CD4-positive, alpha-beta T cell (primary cell): ENCODE measurements around the gene SLCO2A1. TPM values are rescaled to one million over a fixed set of nuclear protein-coding genes. Genes with fewer than 3 reads are reported as not detected.

Source experiments
- ATAC-seq: fragments of 200-7000 bp; cut with Tn5 transposase; one replicate; pipeline ENCODE4 v1.10.0; 2022; ENCODE audit warnings: mild to moderate bottlenecking; ENCODE audit not compliant: poor library complexity
- CTCF ChIA-PET: fragments of 350-600 bp; sonication (Branson Sonifier 250); formaldehyde crosslinking; loops from one replicate; lab custom pipeline; 2021; ENCODE audit warnings: antibody characterized with exemption, inconsistent platforms; lab: Charles Lee
- POLR2A ChIA-PET: fragments of 350-600 bp; sonication (Branson Sonifier 250); formaldehyde crosslinking; loops from one replicate; lab custom pipeline; 2021; ENCODE audit warnings: antibody characterized with exemption, inconsistent platforms; lab: Charles Lee
- DNase-seq, 14 experiments: peaks; one replicate each; pipeline ENCODE4 v3.0.0-alpha.2; 2013 to 2020; ENCODE audit warnings: mixed read lengths in 2 of 14
- H3K27ac ChIP-seq, 2 donors: one replicate each; pipeline versions ENCODE4 v1.5.1 to v1.7.0; 2013; ENCODE audit warnings: low read length in 2 of 2, low read depth in 1 of 2, mild to moderate bottlenecking in 1 of 2
- H3K27me3 ChIP-seq, 2 experiments: 1 replicate in 1 of 2; 2 replicates in 1 of 2; pipeline versions ENCODE4 v1.6.1 to v1.7.0; 2013; ENCODE audit warnings: low read length in 2 of 2, control low read depth in 1 of 2, mild to moderate bottlenecking in 1 of 2, moderate library complexity in 1 of 2; ENCODE audit not compliant: insufficient read depth in 2 of 2, control insufficient read depth in 1 of 2
- H3K36me3 ChIP-seq: one replicate; pipeline ENCODE4 v1.6.1; 2013; ENCODE audit warnings: low read length, control low read depth; ENCODE audit not compliant: insufficient read depth
- H3K4me1 ChIP-seq: one replicate; pipeline ENCODE4 v1.6.1; 2013; ENCODE audit warnings: low read length, control low read depth; ENCODE audit not compliant: insufficient read depth
- H3K4me3 ChIP-seq: one replicate; pipeline ENCODE4 v1.5.1; 2013; ENCODE audit warnings: mild to moderate bottlenecking, low read length, moderate library complexity
- H3K9me3 ChIP-seq, 2 experiments: 1 replicate in 1 of 2; 2 replicates in 1 of 2; pipeline versions ENCODE4 v1.6.1 to v1.7.0; 2013; ENCODE audit warnings: low read length in 2 of 2, mild to moderate bottlenecking in 2 of 2, control low read depth in 1 of 2, moderate library complexity in 1 of 2; ENCODE audit not compliant: control insufficient read depth in 1 of 2, insufficient read depth in 1 of 2
- H3K27ac Mint-ChIP-seq: one replicate; pipeline ENCODE4 v1.8.0; 2020; ENCODE audit warnings: mixed read lengths
- H3K27me3 Mint-ChIP-seq: one replicate; pipeline ENCODE4 v1.8.0; 2021; ENCODE audit warnings: mixed read lengths
- H3K36me3 Mint-ChIP-seq: one replicate; pipeline ENCODE4 v1.8.0; 2021; ENCODE audit warnings: low read depth, mixed read lengths
- H3K4me1 Mint-ChIP-seq: one replicate; pipeline ENCODE4 v1.8.0; 2021; ENCODE audit warnings: low read depth, mixed read lengths
- H3K4me3 Mint-ChIP-seq: one replicate; pipeline ENCODE4 v1.8.0; 2020; ENCODE audit warnings: mild to moderate bottlenecking, mixed read lengths
- H3K9me3 Mint-ChIP-seq: one replicate; pipeline ENCODE4 v1.8.0; 2020; ENCODE audit warnings: mixed read lengths
- CTCF ChIP-seq: fragments of 200-600 bp; IDR thresholded peaks from one replicate; pipeline ENCODE4 v1.8.0; 2022; ENCODE audit warnings: antibody characterized with exemption, mild to moderate bottlenecking
- intact Hi-C, 2 experiments: fragments of 100-400 bp; cut with DNase I in 1 of 2; cut with micrococcal nuclease in 1 of 2; formaldehyde crosslinking; loops; one replicate each; pipeline versions ENCODE4 v1.15.1 to v1.9.0; 2023 to 2025; cut with DNase I, micrococcal nuclease
- total RNA-seq, 174 experiments: library from RNA in 2 of 174; stranded (reverse) in 2 of 174; gene quantifications; one replicate each; pipeline ENCODE4 v1.2.3 and lab custom pipeline; 2021 to 2026

SLCO2A1 gene
- total RNA-seq, 2 experiments from 2014 or later: not detected

GRCh38 chr3:134065252-134066157 lies 35.8 kb upstream of the SLCO2A1 start:
- ChIA-PET POLR2A (no interaction called here), CTCF (no interaction called here)
- H3K4me3 ChIP-seq: no peak overlapping the region
- no peak for DNase-seq
- Mint-ChIP-seq H3K27ac (no peak overlapping the region), H3K4me1 (no peaks in the 10 kb centered on the region), H3K36me3 (no peaks in the 10 kb centered on the region), H3K9me3 (no peaks in the 10 kb centered on the region), H3K4me3 (no peak overlapping the region), H3K27me3 (no peaks in the 10 kb centered on the region)
- no peaks in the 10 kb centered on the region for H3K27me3 ChIP-seq
- H3K9me3 ChIP-seq: no peaks in the 10 kb centered on the region
- ATAC-seq: no peak
- no peak overlapping the region for H3K27ac ChIP-seq
- no peaks in the 10 kb centered on the region for H3K36me3 ChIP-seq
- no peak for TF ChIP-seq CTCF
- intact Hi-C loops: no loop called here
- no peaks in the 10 kb centered on the region for H3K4me1 ChIP-seq

GRCh38 chr3:134064081-134064480 lies 34.4 kb upstream of the SLCO2A1 start:
- intact Hi-C loops: no loop called here
- H3K27me3 ChIP-seq: no peaks in the 10 kb centered on the region
- TF ChIP-seq CTCF: no peak

GRCh38 chr3:134061401-134061800 lies 31.7 kb upstream of the SLCO2A1 start:
- DNase-seq (no peak), ATAC-seq (no peak)
- Histone ChIP-seq H3K36me3 (no peaks in the 10 kb centered on the region), H3K4me1 (no peaks in the 10 kb centered on the region), H3K9me3 (no peaks in the 10 kb centered on the region), H3K4me3 (no peak overlapping the region), H3K27ac (no peak overlapping the region), H3K27me3 (no peaks in the 10 kb centered on the region)
- no peak for TF ChIP-seq CTCF
- Mint-ChIP-seq H3K27ac (no peak overlapping the region), H3K9me3 (no peaks in the 10 kb centered on the region), H3K27me3 (no peaks in the 10 kb centered on the region), H3K4me3 (no peak overlapping the region), H3K4me1 (no peaks in the 10 kb centered on the region), H3K36me3 (no peaks in the 10 kb centered on the region)
- intact Hi-C loops: no loop called here
- CTCF ChIA-PET: interaction anchor here (0.6 kb wide), 1 partner anchor 139 kb away, joined by 3 read pairs; no protein-coding TSS in a partner anchor
- POLR2A ChIA-PET: no interaction called here

More at GRCh38 chr3:134064081-134064480, 34.4 kb upstream of the SLCO2A1 start:
- Mint-ChIP-seq H3K4me3 (no peak overlapping the region), H3K36me3 (no peaks in the 10 kb centered on the region), H3K27ac (no peak overlapping the region), H3K9me3 (no peaks in the 10 kb centered on the region), H3K4me1 (no peaks in the 10 kb centered on the region), H3K27me3 (no peaks in the 10 kb centered on the region)
- no peak for DNase-seq
- Histone ChIP-seq H3K36me3 (no peaks in the 10 kb centered on the region), H3K4me3 (no peak overlapping the region), H3K4me1 (no peaks in the 10 kb centered on the region), H3K9me3 (no peaks in the 10 kb centered on the region), H3K27ac (no peak overlapping the region)
- ChIA-PET POLR2A (no interaction called here), CTCF (no interaction called here)
- no peak for ATAC-seq
